GM19025 (cell line): ENCODE data around the gene SCIMP.
"Not testable (repeated sequence)": the region's sequence is repeated elsewhere in the genome, so short reads cannot be mapped to it uniquely, and the experiment has no call there.

Source experiments
- ATAC-seq: cut with Tn5 transposase; IDR thresholded peaks from one replicate; pipeline ENCODE4 v1.9.1; 2021; ENCODE audit warnings: mild to moderate bottlenecking, low read depth, moderate library complexity; ENCODE audit not compliant: unreplicated experiment

Gene SCIMP

GRCh38 chr17:5191541-5192417, 42.9 kb downstream of the SCIMP start, which contains the start of gene ZNF594:
ZNF594 (minus strand) TSS chr17:5191868; CDS start chr17:5184256, 7,612 bp downstream.
- ATAC-seq: peak; percentile 98

- no peak for ATAC-seq
These were observed 50.4 kb downstream of the SCIMP start for GRCh38 chr17:5184288-5184687.

- no peak for ATAC-seq
These were observed 51.3 kb downstream of the SCIMP start for GRCh38 chr17:5183410-5183793.

- ATAC-seq: no peak
These were observed 51.9 kb downstream of the SCIMP start for GRCh38 chr17:5182597-5183409.

- no peak for ATAC-seq
These were observed 53.0 kb downstream of the SCIMP start for GRCh38 chr17:5181509-5182305.

- ATAC-seq: no peak
These were observed 55.7 kb downstream of the SCIMP start for GRCh38 chr17:5179003-5179402.

- ATAC-seq: not testable (repeated sequence)
These were observed 59.6 kb downstream of the SCIMP start for GRCh38 chr17:5175027-5175426.

- not testable (repeated sequence) for ATAC-seq
These were observed 68.7 kb downstream of the SCIMP start for GRCh38 chr17:5165791-5166564.

- ATAC-seq: no peak
These were observed 70.2 kb downstream of the SCIMP start for GRCh38 chr17:5164436-5164835.

GRCh38 chr17:5161793-5162192, 72.9 kb downstream of the SCIMP start:
- not testable (repeated sequence) for ATAC-seq

- not testable (repeated sequence) for ATAC-seq
These were observed 74.0 kb downstream of the SCIMP start for GRCh38 chr17:5160702-5161101.
